ENCODE measurements around the gene SLC19A1. TPM values are rescaled to one million over a fixed set of nuclear protein-coding genes. Genes with fewer than 3 reads are reported as not detected.

Gene SLC19A1
- total RNA-seq, 1 donor from 2014 or later: 5.2 TPM

GRCh38 chr21:45558044-45558721, 15.9 kb upstream of the SLC19A1 start:
- DNase-seq (ENCODE audit: low read depth): no peak

GRCh38 chr21:45557616-45558043, 15.4 kb upstream of the SLC19A1 start:
- DNase-seq (ENCODE audit: low read depth): no peak

- no peak for DNase-seq (ENCODE audit: low read depth)
Measured at GRCh38 chr21:45556645-45557615, 14.7 kb upstream of the SLC19A1 start.

- DNase-seq (ENCODE audit: low read depth): no peak
Measured at GRCh38 chr21:45556302-45556644, 14.0 kb upstream of the SLC19A1 start.

- peak; percentile 74 for DNase-seq (ENCODE audit: low read depth)
Measured at GRCh38 chr21:45555557-45556301, 13.5 kb upstream of the SLC19A1 start.

- no peak for DNase-seq (ENCODE audit: low read depth)
Measured at GRCh38 chr21:45555251-45555556, 13.0 kb upstream of the SLC19A1 start.

GRCh38 chr21:45554477-45555175, 12.4 kb upstream of the SLC19A1 start:
- peak; percentile 73 for DNase-seq (ENCODE audit: low read depth)

GRCh38 chr21:45552696-45553391, 10.6 kb upstream of the SLC19A1 start:
- DNase-seq (ENCODE audit: low read depth): no peak

GRCh38 chr21:45551783-45552695, 9.8 kb upstream of the SLC19A1 start:
- DNase-seq (ENCODE audit: low read depth): no peak

GRCh38 chr21:45551316-45551715, 9.1 kb upstream of the SLC19A1 start:
- peak; percentile 67 for DNase-seq (ENCODE audit: low read depth)

- no peak for DNase-seq (ENCODE audit: low read depth)
Measured at GRCh38 chr21:45550522-45551210, 8.4 kb upstream of the SLC19A1 start.

- DNase-seq (ENCODE audit: low read depth): no peak
Measured at GRCh38 chr21:45549626-45550463, 7.6 kb upstream of the SLC19A1 start.

- DNase-seq (ENCODE audit: low read depth): no peak
Measured at GRCh38 chr21:45548711-45549491, 6.7 kb upstream of the SLC19A1 start.

GRCh38 chr21:45547545-45547900, 5.3 kb upstream of the SLC19A1 start:
- DNase-seq (ENCODE audit: low read depth): no peak

GRCh38 chr21:45546636-45547544, 4.7 kb upstream of the SLC19A1 start:
- no peak for DNase-seq (ENCODE audit: low read depth)

Data from myocyte (in vitro differentiated cells).